Ovary (tissue), 9 donors: ENCODE results near the gene IFNGR1. TPM values are rescaled to one million over a fixed set of nuclear protein-coding genes. Genes with fewer than 3 reads are reported as not detected.

Source experiments
- DNase-seq, 5 donors: peaks; one replicate each; pipeline ENCODE4 v3.0.0-alpha.2; 2019 to 2020
- H3K27ac ChIP-seq, 2 donors: fragments of 200-600 bp; one replicate each; pipeline versions ENCODE4 v1.5.1 to v1.8.0; 2019 to 2022
- H3K27me3 ChIP-seq: fragments of 200-600 bp; one replicate; pipeline ENCODE4 v1.8.0; 2022
- H3K36me3 ChIP-seq: fragments of 200-600 bp; sonication (generic); one replicate; pipeline ENCODE4 v1.5.1; 2019
- H3K4me1 ChIP-seq: one replicate; pipeline ENCODE4 v1.8.1; 2013; ENCODE audit warnings: mild to moderate bottlenecking, moderate library complexity; ENCODE audit not compliant: insufficient read depth
- H3K4me3 ChIP-seq: fragments of 200-600 bp; sonication (generic); one replicate; pipeline ENCODE4 v1.5.1; 2017
- H3K9me3 ChIP-seq, 2 donors: fragments of 200-600 bp in 1 of 2; sonication (generic) in 1 of 2; one replicate each; pipeline versions ENCODE4 v1.5.1 to v1.8.1; 2013 to 2019; ENCODE audit warnings: mild to moderate bottlenecking in 1 of 2, moderate library complexity in 1 of 2
- EP300 ChIP-seq: sonication (generic); formaldehyde crosslinking; IDR thresholded peaks from one replicate; pipeline ENCODE4 v1.6.1; 2017; ENCODE audit warnings: antibody characterized with exemption
- POLR2A ChIP-seq: fragments of 450-650 bp; IDR thresholded peaks from one replicate; pipeline ENCODE4 v1.6.1; 2017; ENCODE audit warnings: antibody characterized with exemption, mild to moderate bottlenecking, moderate library complexity
- WGBS, 3 donors: extraction: QIAGEN DNeasy Blood & Tissue Kit in 1 of 3; methylation state at CpG; one replicate each; pipeline versions ENCODE4 v1.1.5 to v1.1.7; 2013 to 2017; 5-methylcytosine and 5-hydroxymethylcytosine counted together
- intact Hi-C, 4 donors: fragments of 100-400 bp; cut with DNase I; formaldehyde crosslinking; loops; one replicate each; pipeline versions ENCODE4 v1.11.0 to v1.15.1; 2022 to 2023
- polyA plus RNA-seq, 2 donors: library from polyadenylated mRNA; stranded (reverse); fragments of 200-250 nt in 1 of 2; fragments of 350-450 nt in 1 of 2; fragmentation: Illumina TruSeq in 1 of 2; extraction: RNeasy Lipid Tissue Mini Kit (QIAGEN cat#74804) in 1 of 2; gene quantifications; one replicate each; pipeline ENCODE4 v1.2.3, GENCODE V29; 2013 to 2014
- total RNA-seq, 7 donors: library from RNA; depleted of rRNA in 2 of 7; stranded (reverse); fragments of >200 nt in 2 of 7; fragmentation: NEBNext Ultra II Directional in 3 of 7; extraction: Animal tissue kit (Norgen Biotek cat#: 25700) in 3 of 7; gene quantifications; one replicate each; pipeline versions ENCODE4 v1.1.0 to v1.2.4, GENCODE V29; 2016 to 2023
- TF ChIP-seq, protein P1 (sequence below), 3 donors: fragments of 450-650 bp in 2 of 3; fragments of 200-600 bp in 1 of 3; IDR thresholded peaks; one replicate each; pipeline versions ENCODE4 v1.5.1 to v1.8.0; 2016 to 2022; ENCODE audit warnings: antibody characterized with exemption in 3 of 3, mild to moderate bottlenecking in 1 of 3
- donor health status: DM: no; HTN: no; CAD: no; lungs with moderate emphysema.
- donor health status: DM: no; HTN: no; CAD: no.
- donor health status: Bipolar disorder and iron deficiency.
- donor health status: DM: yes; HTN: yes; CAD: no.
- donor health status: DM: no; HTN: no; CAD: no.
- donor health status: DM: yes; HTN: yes; CAD: no.

The IFNGR1 gene
- total and polyA plus RNA-seq, 9 donors, result 37.1 to 95.2 (median 55.5) TPM

DNA sequence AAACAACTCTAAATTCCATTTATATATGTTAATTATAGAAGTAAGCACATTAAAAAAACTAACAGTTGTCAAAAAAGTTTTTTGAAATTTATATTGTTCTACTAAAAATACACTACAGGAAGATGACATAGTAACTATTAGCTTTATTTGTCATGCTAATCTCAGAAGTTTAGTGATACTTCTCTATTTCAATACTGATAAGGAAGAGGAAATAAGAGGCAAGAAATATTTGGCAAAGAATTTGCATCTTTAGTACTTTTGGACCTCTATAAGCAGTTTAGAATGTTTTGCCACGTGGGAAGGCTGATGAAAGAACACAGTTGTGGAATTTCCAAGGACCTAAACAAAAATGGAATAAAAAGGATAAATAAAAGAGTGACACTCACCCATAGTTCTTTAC, 12.6 kb downstream of the IFNGR1 start:
- H3K27me3 ChIP-seq, result no peaks in the 10 kb centered on the region
- H3K9me3 ChIP-seq, result no peaks in the 10 kb centered on the region
- DNase-seq, result no peak
- H3K36me3 ChIP-seq, result no peaks in the 10 kb centered on the region
- 11 to 19% (median 11%) methylated on average over 1 of the region's 1 CpG for WGBS, 3 donors
- intact Hi-C loops, result no loop called here
- H3K4me1 ChIP-seq, result peaks cover 8% of the 10 kb centered on the region
- no peak overlapping the region for H3K4me3 ChIP-seq
- no peak for TF ChIP-seq EP300
- no peak for TF ChIP-seq POLR2A
- TF ChIP-seq, protein P1, sequence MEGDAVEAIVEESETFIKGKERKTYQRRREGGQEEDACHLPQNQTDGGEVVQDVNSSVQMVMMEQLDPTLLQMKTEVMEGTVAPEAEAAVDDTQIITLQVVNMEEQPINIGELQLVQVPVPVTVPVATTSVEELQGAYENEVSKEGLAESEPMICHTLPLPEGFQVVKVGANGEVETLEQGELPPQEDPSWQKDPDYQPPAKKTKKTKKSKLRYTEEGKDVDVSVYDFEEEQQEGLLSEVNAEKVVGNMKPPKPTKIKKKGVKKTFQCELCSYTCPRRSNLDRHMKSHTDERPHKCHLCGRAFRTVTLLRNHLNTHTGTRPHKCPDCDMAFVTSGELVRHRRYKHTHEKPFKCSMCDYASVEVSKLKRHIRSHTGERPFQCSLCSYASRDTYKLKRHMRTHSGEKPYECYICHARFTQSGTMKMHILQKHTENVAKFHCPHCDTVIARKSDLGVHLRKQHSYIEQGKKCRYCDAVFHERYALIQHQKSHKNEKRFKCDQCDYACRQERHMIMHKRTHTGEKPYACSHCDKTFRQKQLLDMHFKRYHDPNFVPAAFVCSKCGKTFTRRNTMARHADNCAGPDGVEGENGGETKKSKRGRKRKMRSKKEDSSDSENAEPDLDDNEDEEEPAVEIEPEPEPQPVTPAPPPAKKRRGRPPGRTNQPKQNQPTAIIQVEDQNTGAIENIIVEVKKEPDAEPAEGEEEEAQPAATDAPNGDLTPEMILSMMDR (IDR thresholded peaks at IDR 0.05), result no peak
- no peak overlapping the region for H3K27ac ChIP-seq

DNA sequence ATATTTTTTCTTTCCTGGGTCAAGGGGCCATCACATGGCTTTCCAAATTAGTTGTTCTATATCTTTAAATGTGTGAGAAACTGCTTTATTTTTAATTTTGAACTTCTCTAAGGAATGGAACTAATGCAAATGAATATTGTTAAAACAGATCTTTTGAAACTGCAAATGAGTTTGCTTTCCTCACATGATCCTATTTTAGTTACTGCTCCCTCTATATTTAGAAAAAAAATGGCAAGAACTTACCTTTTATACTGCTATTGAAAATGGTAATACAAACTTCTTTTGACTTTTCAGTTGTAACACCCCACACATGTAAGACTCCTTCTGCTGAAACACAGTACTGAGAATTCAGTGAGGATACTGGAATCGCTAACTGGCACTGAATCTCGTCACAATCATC, 15.9 kb downstream of the IFNGR1 start:
- 92 to 96% (median 94%) methylated on average over 2 of the region's 2 CpGs for WGBS, 3 donors
- H3K4me3 ChIP-seq, result no peak overlapping the region
- H3K36me3 ChIP-seq, result no peaks in the 10 kb centered on the region
- DNase-seq, result no peak
- no peaks in the 10 kb centered on the region for H3K9me3 ChIP-seq
- H3K27me3 ChIP-seq, result no peaks in the 10 kb centered on the region
- no peak overlapping the region for H3K27ac ChIP-seq
- intact Hi-C loops, result no loop called here
- TF ChIP-seq, protein P1 (IDR thresholded peaks at IDR 0.05), result no peak
- TF ChIP-seq POLR2A, result no peak
- no peak for TF ChIP-seq EP300
- H3K4me1 ChIP-seq, result peaks cover 1% of the 10 kb centered on the region

DNA sequence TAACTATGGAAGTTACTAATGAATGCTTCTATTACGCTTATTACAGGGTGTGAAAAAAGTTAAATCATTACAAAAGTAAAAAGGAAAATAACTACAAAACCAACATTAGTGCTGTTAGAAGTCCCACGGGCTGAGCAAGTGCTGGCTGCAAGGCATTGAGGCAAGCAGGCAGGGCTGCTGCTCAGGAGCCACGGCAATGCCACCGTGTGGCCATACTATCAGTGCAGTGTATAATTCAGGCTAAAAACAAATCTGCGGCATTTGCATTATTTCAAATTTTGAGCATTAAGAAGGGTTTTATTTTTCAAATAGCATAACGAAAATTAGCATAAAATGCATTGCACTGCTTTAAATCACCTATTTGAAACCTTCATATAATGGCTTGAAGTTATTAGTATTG, 17.1 kb downstream of the IFNGR1 start:
- Histone ChIP-seq H3K27ac (no peak overlapping the region), H3K36me3 (no peaks in the 10 kb centered on the region), H3K9me3 (no peaks in the 10 kb centered on the region), H3K4me1 (peaks cover 1% of the 10 kb centered on the region), H3K4me3 (no peak overlapping the region), H3K27me3 (no peaks in the 10 kb centered on the region)
- no peak for DNase-seq
- intact Hi-C loops, result no loop called here
- TF ChIP-seq POLR2A (no peak), EP300 (no peak)
- TF ChIP-seq, protein P1 (IDR thresholded peaks at IDR 0.05), result no peak
- WGBS, 3 donors, result 82 to 90% (median 82%) methylated on average over 6 of the region's 6 CpGs

DNA sequence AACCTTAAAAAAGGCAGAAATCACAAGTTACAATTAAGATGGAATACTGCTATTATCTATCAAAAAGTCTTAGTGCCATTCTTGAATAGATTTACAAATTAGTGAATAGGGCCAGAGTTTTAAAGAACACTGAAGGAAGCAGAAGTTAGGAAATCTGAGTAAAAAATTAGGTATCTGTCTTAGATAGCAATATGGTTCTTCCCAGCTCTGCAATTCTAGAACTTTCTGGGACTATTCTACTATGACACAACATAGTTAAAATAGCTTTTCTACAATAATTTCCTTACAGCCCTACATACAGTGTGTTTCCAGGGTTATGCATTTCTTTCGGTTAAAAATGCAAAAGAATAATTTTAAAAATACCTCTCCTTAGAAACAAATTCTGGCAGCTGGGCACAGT, 18.2 kb downstream of the IFNGR1 start:
- Histone ChIP-seq H3K36me3 (no peaks in the 10 kb centered on the region), H3K27me3 (no peaks in the 10 kb centered on the region), H3K4me1 (no peaks in the 10 kb centered on the region), H3K4me3 (no peak overlapping the region), H3K27ac (no peak overlapping the region), H3K9me3 (no peaks in the 10 kb centered on the region)
- TF ChIP-seq EP300 (no peak), POLR2A (no peak)
- TF ChIP-seq, protein P1 (IDR thresholded peaks at IDR 0.05), result no peak
- 89 to 100% (median 97%) methylated on average over 1 of the region's 1 CpG for WGBS, 3 donors
- intact Hi-C loops, result no loop called here
- DNase-seq, result no peak

DNA sequence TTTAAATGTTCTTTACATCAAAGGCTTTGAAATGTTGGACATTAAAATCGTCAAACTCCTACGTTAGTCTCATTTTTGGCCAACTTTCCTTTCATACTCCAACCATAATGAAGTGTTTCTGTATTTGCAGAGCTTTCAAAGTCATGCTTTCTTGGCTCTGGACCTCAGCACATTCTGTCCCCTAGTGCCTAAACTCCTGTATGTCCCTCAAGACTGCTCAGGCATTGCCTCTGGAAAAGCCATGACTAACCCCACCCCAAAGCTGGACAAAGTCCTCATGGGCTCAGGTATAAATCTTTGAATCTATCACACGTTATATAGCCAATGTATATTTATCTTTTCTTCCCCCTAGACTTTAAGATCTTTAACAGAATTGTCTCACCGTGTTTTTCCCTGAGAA, 18.9 kb downstream of the IFNGR1 start:
- Histone ChIP-seq H3K9me3 (no peaks in the 10 kb centered on the region), H3K4me1 (no peaks in the 10 kb centered on the region), H3K36me3 (no peaks in the 10 kb centered on the region), H3K27ac (no peak overlapping the region), H3K27me3 (no peaks in the 10 kb centered on the region), H3K4me3 (no peak overlapping the region)
- WGBS, 3 donors, result 92 to 96% (median 94%) methylated on average over 4 of the region's 4 CpGs
- no peak for DNase-seq
- TF ChIP-seq, protein P1 (IDR thresholded peaks at IDR 0.05), result no peak
- no peak for TF ChIP-seq POLR2A
- TF ChIP-seq EP300, result no peak
- intact Hi-C loops, result no loop called here
